Stimulated activated CD4-positive, alpha-beta T cell treated with anti-CD3 and anti-CD28 coated beads, Interleukin-2, amount 100 ng/mL, for 24 hours (primary cell): ENCODE measurements around the gene GINS1.

Source experiments
- DNase-seq, 2 donors: peaks; one replicate each; pipeline ENCODE4 v3.0.0-alpha.2; 2020

GINS1 gene

DNA sequence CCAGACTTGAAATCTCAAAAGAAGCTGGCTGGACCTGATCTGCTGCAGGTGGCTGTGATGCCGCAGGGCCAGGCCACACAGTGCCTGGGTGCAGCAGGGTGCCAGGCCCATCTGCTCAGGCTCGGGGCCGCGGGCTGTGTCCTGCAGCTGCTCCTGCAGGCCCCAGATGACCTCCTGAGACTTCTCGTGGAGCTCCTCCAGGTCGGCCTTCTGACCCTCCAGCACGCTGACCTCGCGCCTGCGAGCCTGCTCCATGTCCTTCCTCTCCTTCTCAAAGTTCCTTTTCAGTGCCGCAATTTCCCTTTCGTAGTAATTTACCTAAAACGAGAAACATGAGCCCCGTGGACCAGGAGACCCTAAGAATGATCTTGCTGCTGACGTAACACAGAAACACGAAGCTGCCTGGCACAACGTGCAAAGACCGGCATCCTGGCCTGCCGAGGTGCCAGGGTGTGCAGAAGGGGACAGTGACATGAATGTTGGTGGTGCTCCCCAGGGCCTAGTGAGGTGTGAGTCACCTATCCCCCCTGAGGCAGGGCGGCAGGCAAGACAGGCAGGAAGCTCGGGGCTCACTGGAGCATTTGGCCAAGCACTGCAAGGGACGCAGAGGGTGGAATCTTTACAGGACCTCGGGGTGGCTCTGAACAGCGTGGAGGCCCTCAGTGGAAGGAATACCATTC, 71.6 kb downstream of the GINS1 start:
- DNase-seq, result no peak

DNA sequence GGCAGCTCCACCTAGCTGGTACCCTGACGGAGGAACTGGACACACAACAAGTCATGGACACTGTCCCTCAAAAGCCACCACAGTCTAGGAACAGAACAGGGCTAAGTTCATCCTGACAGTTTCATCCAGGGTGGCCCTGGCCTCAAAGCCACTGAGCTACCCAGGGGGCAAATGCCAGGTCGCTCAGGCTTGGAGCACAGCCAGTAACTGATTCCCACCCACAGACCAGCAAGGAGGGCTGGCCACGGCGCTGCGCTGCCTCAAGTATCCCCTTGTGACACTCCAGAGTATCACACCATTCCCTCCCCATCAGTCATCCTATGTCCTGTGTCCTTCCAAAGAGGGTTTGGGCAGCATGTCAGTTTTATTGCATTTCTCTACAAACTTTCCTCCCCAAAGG, 72.2 kb downstream of the GINS1 start:
- no peak for DNase-seq

- DNase-seq, result no peak
These were observed 72.7 kb downstream of the GINS1 start for GRCh38 chr20:25480156-25480555.

- no peak for DNase-seq
These were observed 73.3 kb downstream of the GINS1 start for GRCh38 chr20:25480797-25481196.

DNA sequence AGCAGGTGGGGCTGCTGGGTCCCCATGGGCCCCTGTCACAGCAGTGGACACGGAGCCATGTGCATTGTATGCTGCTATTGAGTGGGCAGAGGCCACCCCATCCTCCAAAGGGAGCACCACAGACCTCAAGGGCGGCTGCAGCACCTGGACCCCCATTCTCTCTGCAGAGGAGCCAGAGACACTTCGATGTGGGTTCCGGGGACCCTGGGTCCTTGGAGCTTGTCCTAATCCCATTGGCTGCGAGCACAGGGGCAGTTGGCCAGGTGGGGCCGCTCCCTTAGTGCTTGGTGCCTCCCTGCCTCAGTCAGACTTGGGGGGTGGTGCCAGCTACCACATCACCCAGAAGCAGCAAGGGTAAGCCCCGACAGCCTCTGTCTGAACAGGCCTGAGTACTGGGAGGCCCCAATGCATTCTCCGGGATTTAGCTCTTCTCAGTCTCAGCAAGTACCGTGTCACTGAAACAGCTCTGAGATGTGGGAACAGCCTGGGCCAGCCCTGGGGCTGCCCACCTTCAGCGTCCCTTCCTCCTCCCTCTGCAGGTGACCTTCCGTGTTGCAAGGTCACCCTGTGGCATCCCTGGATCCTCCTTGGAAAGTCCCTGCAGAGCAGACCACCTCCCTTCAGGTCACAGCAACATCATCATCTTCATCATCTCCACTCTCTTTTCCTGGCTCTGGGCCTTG, 73.9 kb downstream of the GINS1 start:
- DNase-seq, result no peak

DNA sequence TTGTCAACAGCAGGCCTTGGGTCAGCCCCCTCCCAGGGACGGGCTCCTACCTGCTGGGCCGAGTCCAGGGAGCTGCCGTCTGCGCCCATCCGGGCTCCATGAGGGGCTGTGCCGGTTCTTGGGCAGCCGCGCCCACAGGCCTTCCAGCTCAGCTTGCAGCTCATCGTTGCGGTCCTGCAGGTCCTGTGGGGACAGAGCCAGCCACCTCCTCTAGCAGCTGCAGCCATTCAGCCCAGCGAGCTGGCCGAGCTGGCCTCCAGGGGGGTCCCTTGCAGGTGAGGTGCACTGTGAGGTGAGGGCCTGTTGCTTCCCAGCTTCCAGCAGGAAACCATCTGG, 74.4 kb downstream of the GINS1 start:
- no peak for DNase-seq

- no peak for DNase-seq
These were observed 76.1 kb downstream of the GINS1 start for GRCh38 chr20:25483431-25484132.

GRCh38 chr20:25484224-25484846, 76.9 kb downstream of the GINS1 start:
- DNase-seq, result no peak

DNA sequence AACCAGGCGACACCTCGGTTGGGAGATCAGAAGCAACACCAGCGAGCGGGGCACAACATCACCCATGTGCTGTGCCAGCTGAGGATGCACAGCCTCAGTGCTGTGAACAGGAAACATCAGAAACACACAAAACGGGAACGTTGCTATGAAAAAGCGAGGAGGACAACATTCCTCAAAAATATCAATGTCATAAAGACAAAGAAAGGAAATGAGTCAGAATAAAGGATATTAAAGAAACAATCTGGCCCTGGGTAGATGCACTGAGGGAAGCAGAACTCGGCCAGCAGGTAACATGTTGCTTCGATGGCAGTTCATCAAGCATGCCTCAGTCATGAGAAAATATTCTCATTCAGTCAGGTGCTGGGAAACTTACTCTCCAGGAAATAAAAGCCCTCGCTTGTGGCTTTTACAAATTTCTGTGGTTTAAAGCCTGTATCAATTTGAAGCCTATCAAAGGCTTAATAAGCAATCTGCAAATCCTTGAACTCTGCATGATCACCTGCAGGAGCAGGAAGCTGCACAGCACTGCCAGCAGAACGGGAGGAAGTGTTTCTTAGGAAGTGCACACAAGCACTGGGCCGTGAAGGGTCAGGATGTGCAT, 77.5 kb downstream of the GINS1 start:
- no peak for DNase-seq

DNA sequence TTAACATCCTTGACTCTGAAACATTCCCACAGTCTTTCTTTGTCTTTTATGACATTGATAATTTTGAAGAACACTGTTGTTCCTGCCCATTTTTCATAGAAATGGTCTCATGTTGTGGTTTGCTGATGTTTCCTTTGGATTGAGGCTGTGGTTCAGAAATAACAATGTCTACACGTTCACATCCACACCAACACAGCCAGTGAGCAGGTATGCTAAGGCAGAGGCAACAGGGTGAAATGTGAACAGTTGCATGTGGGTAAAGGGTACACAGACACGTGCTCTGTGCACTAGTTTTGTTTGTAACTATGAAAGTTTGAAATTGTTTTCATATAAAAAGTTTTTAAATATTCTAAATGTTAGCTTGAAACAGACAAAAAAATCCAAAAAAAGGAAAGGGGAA, 78.4 kb downstream of the GINS1 start:
- DNase-seq, result no peak

DNA sequence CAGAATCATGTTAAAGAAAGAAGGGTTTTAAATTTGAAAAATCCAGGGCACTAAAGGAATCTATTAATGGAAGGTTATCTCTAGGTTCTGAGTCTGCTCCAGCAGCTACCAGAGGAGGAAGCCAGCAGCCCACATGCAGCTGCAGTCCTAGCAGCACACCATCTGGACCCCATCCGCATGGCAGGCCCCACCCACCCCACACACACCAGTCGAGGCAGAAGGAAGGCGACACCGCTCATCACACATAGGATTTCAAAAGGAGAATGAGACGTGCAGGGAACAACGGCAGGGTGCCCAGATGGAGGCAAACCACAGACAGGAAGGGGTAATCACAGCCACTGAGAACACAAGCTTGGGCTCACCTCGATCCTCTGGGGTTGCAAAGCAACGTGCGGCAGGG, 78.9 kb downstream of the GINS1 start:
- peak in 1 of 2 donors; percentile 11 for DNase-seq

DNA sequence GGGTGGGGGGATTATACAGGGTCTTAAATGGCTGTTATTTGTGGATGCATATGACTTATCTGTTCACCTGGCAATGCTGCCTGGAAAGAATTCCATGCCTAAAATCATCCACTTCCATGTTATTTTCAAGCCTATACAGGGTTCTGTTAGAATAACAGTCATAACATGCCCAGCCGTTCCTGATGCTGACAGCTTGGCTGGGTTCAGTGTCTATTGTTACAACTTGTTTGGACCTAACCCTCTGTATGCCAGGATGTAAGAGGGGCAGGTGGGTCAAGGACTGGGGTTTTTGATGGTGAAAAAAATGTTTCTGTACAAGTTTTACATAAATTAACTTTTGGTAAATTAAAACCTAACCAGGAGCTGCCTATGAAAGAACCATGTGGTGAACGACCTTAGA, 79.8 kb downstream of the GINS1 start:
- DNase-seq, result no peak

- DNase-seq, result no peak
These were observed 80.5 kb downstream of the GINS1 start for GRCh38 chr20:25487975-25488374.

GRCh38 chr20:25489221-25489871, 81.9 kb downstream of the GINS1 start:
- no peak for DNase-seq

GRCh38 chr20:25490656-25491445, 83.4 kb downstream of the GINS1 start:
- no peak for DNase-seq

GRCh38 chr20:25491446-25492038, 84.1 kb downstream of the GINS1 start:
- DNase-seq, result no peak

GRCh38 chr20:25493137-25493536, 85.7 kb downstream of the GINS1 start:
- DNase-seq, result no peak

GRCh38 chr20:25493748-25494505, 86.5 kb downstream of the GINS1 start:
- no peak for DNase-seq

DNA sequence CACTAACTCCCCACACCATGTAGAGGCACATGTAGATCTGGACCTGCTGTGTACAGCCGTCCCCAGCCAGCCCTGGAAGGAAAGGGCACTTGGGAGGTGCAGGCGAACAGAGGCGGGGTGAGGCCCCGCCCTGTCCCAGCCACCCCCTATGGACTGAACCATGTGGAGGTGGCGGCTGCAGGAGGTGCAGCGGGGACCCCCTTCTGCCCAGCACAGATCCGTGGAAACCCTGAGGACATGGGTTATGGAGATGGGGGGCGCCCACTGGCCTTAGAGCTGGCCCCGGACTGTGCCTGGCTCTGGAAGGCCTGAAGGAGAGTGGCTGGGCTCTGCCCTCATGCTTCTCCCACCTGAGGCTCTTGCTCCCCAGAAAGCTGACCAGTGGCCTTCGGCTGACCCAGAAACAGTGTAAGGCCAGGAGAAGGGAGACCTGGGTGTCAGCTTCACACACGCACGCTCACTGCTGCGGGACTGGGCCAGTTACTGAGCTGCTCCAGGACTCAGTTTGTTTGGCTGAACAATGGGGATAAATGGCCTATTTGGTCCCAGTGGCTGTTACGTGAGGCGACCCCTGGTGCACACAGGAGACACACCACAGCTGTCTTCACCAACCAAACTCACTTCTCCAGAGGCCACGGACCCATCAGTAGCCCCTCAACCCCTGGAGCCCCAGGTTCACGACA, 87.2 kb downstream of the GINS1 start:
- DNase-seq, result no peak

- DNase-seq, result no peak
These were observed 87.8 kb downstream of the GINS1 start for GRCh38 chr20:25495189-25495824.
